ENCODE measurements around the gene LRMDA.

GRCh38 chr10:76550806-76551205 is 1119.4 kb downstream of the LRMDA start:
- TF ChIP-seq CTCF (IDR thresholded peaks at IDR 0.05) (no peak), EZH2 (IDR thresholded peaks at IDR 0.05; ENCODE audit: borderline replicate concordance, insufficient read depth, low read depth, low read length, poor library complexity, severe bottlenecking) (no peak)
